Activated naive CD8-positive, alpha-beta T cell (primary cell): Measurements from ENCODE around the gene POPDC3.

Experiments used
- H3K27ac Mint-ChIP-seq: one replicate; pipeline ENCODE4 v1.8.0; 2021; ENCODE audit warnings: mixed read lengths
- H3K27me3 Mint-ChIP-seq: one replicate; pipeline ENCODE4 v1.8.0; 2021; ENCODE audit warnings: mixed read lengths
- H3K36me3 Mint-ChIP-seq: one replicate; pipeline ENCODE4 v1.8.0; 2021; ENCODE audit warnings: mixed read lengths
- H3K4me1 Mint-ChIP-seq: one replicate; pipeline ENCODE4 v1.8.0; 2021; ENCODE audit warnings: low read depth, mixed read lengths
- H3K4me3 Mint-ChIP-seq: one replicate; pipeline ENCODE4 v1.8.0; 2021; ENCODE audit warnings: mild to moderate bottlenecking, mixed read lengths
- H3K9me3 Mint-ChIP-seq: one replicate; pipeline ENCODE4 v1.8.0; 2021; ENCODE audit warnings: low read depth, mixed read lengths

Gene POPDC3

GRCh38 chr6:105108631-105109262 is 71.1 kb downstream of the POPDC3 start:
- H3K4me1 Mint-ChIP-seq, result no peaks in the 10 kb centered on the region
- H3K27ac Mint-ChIP-seq, result no peak overlapping the region
- no peak overlapping the region for H3K4me3 Mint-ChIP-seq
- H3K36me3 Mint-ChIP-seq, result no peaks in the 10 kb centered on the region
- H3K27me3 Mint-ChIP-seq, result peaks cover 10% of the 10 kb centered on the region
- H3K9me3 Mint-ChIP-seq, result no peaks in the 10 kb centered on the region
